Ovary (tissue), 3 donors: ENCODE data around the gene ZDHHC19.

Source experiments
- CTCF ChIP-seq, 3 donors: fragments of 450-650 bp in 2 of 3; fragments of 200-600 bp in 1 of 3; IDR thresholded peaks; one replicate each; pipeline versions ENCODE4 v1.5.1 to v1.8.0; 2016 to 2022; ENCODE audit warnings: antibody characterized with exemption in 3 of 3, mild to moderate bottlenecking in 1 of 3
- EP300 ChIP-seq: sonication (generic); formaldehyde crosslinking; IDR thresholded peaks from one replicate; pipeline ENCODE4 v1.6.1; 2017; ENCODE audit warnings: antibody characterized with exemption
- donor health status: DM: no; HTN: no; CAD: no.

- TF ChIP-seq CTCF (IDR thresholded peaks at IDR 0.05) (no peak), EP300 (no peak)
Observed at GRCh38 chr3:196254376-196255283, 43.4 kb upstream of the ZDHHC19 start.
